22Rv1 (cell line): Measurements from ENCODE around the gene CHEK2.

Experiments
- H3K27ac ChIP-seq: fragments of 450-650 bp; 2 replicates; pipeline ENCODE4 v1.5.1; 2017
- ZFX ChIP-seq: fragments of 450-650 bp; IDR thresholded peaks from 2 replicates; pipeline ENCODE4 v1.6.1; 2017; ENCODE audit warnings: antibody characterized with exemption, borderline replicate concordance
- TF ChIP-seq, protein P1 (sequence below): fragments of 450-650 bp; IDR thresholded peaks from 2 replicates; pipeline ENCODE4 v1.5.1; 2017; ENCODE audit warnings: mild to moderate bottlenecking

The CHEK2 gene

GRCh38 chr22:28741785-28742561 is at the start of gene CHEK2, which contains the start of gene HSCB:
TSS of gene CHEK2 (minus strand) at chr22:28741820. CDS start at chr22:28734721, 7,099 bp downstream.
TSS of gene HSCB (plus strand) at chr22:28742039. CDS start at chr22:28742096, 57 bp downstream.
- TF ChIP-seq, protein P1, sequence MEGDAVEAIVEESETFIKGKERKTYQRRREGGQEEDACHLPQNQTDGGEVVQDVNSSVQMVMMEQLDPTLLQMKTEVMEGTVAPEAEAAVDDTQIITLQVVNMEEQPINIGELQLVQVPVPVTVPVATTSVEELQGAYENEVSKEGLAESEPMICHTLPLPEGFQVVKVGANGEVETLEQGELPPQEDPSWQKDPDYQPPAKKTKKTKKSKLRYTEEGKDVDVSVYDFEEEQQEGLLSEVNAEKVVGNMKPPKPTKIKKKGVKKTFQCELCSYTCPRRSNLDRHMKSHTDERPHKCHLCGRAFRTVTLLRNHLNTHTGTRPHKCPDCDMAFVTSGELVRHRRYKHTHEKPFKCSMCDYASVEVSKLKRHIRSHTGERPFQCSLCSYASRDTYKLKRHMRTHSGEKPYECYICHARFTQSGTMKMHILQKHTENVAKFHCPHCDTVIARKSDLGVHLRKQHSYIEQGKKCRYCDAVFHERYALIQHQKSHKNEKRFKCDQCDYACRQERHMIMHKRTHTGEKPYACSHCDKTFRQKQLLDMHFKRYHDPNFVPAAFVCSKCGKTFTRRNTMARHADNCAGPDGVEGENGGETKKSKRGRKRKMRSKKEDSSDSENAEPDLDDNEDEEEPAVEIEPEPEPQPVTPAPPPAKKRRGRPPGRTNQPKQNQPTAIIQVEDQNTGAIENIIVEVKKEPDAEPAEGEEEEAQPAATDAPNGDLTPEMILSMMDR, result peak; percentile 45
- TF ChIP-seq ZFX, result no peak
- H3K27ac ChIP-seq, result peak within 1 kb of the TSS; percentile 91

- TF ChIP-seq, protein P1, result no peak
- no peak for TF ChIP-seq ZFX
- H3K27ac ChIP-seq, result no peak overlapping the region
These were observed 49.5 kb upstream of the CHEK2 start for GRCh38 chr22:28791124-28791523.

DNA sequence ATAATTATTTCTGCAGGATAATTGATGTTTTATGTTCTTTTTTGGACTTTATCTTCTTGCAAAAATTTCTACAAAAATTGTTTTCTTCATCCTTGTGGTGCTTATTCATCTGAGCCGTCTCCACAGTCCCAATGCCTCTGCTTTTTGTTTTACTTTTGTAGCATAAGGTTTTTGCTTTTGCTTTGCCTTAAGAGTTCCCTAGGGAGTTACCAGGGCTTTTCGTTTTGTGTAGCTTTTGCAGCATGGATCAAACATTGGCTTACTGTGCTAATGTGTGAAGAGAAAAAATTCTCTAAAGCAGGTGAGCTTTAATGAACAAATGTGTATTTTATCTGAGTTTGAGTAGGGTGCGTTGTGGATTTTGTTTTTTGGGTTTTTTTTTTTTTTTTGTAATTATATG is 47.0 kb upstream of the CHEK2 start:
- no peak overlapping the region for H3K27ac ChIP-seq
- TF ChIP-seq ZFX, result no peak
- TF ChIP-seq, protein P1, result no peak

DNA sequence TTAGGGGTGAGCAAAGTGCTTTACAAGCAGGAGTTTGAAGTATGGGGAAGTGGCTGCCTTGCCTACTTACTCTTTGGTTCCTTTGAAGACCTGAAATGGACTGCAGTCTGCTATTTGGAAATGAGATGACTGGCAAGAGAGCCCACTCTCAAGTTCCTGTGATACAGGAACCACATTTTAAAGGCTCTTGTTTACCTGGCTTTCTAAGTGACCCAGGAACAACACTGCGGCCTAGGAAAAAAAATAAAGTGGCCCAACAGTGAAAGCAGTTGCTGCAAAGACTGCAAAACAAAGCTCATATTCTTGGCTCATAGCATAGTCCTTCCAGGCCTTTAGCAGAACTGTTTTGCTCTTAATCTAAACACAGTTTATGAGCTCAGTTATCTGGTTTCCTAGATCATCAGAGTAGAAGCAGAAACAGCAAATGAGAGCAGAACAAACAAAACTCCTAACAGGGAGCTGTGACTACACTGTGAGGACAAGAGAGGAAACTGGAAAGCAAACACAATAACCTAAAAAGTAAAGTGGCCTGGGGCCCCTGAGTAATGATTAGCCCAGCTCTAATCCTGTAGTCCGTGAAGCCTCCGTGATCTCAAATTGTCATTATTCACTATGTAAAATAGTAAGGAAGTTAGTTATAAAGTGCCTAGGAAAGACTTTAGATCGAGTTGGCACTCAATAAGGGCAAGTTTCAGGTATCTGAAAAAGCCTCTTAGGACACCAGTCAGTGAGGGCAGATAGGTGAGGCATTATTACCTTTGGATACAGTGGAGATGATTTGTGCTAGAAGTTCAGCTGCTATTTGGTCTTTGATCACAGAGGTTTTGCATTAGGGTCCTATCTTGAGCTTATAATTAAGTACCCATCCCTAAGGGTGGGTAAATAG is 42.4 kb upstream of the CHEK2 start:
- TF ChIP-seq, protein P1, result no peak
- H3K27ac ChIP-seq, result peak overlapping the region; percentile 76

DNA sequence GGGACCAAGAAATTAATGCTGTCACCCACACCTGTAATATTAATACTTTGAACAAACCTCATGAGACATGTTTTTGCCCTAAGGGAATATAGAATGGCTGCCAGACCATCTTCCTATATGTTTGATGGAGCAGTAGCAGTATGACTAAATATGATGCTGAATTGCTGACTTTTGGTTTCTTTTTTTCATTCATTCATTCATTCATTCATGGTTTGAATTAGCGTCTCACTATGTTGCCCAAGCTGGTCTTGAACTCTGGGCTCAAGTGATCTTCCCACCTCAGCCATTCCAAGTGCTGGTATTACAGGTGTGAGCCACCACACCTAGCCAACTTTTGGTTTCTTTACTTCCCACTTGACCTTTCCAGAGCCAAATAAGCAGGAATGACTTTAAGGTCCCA is 38.7 kb upstream of the CHEK2 start:
- no peak for TF ChIP-seq ZFX
- TF ChIP-seq, protein P1, result no peak
- H3K27ac ChIP-seq, result no peak overlapping the region

- no peak overlapping the region for H3K27ac ChIP-seq
- no peak for TF ChIP-seq ZFX
- TF ChIP-seq, protein P1, result no peak
These were observed 38.2 kb upstream of the CHEK2 start for GRCh38 chr22:28779833-28780232.

- H3K27ac ChIP-seq, result no peak overlapping the region
- TF ChIP-seq, protein P1, result no peak
- no peak for TF ChIP-seq ZFX
These were observed 32.8 kb upstream of the CHEK2 start for GRCh38 chr22:28774378-28774777.
